Hippocampal formation (tissue), 2 donors: ENCODE results near the gene SF3A1.

Experiments
- DNase-seq, 2 donors: peaks; one replicate each; lab custom pipeline; 2025; lab: John Stamatoyannopoulos, UW

Gene SF3A1

GRCh38 chr22:30323246-30323645, 33.4 kb downstream of the SF3A1 start:
- no peak for DNase-seq

DNA sequence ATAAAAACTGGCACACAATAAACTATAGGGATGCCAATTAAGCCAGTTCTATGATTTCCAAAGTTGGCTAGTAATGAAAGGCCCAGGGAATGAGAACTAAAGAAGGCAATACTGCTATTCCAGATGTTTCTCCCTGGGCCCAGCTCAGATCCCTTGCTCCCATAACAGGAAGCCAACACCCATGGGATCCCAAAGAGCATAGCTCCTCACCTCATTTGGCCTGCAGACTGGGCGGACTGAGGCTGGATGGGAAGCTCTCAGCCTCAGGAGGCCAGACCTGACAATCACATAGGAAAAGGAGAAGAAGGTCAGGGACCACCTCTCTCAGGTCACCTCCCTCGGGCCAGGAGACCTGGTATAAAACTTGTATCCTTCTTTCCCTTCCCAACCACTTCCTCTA, 35.2 kb downstream of the SF3A1 start:
- no peak for DNase-seq

GRCh38 chr22:30320021-30320556, 36.6 kb downstream of the SF3A1 start:
- no peak for DNase-seq

GRCh38 chr22:30318799-30319419, 37.8 kb downstream of the SF3A1 start:
- no peak for DNase-seq

DNA sequence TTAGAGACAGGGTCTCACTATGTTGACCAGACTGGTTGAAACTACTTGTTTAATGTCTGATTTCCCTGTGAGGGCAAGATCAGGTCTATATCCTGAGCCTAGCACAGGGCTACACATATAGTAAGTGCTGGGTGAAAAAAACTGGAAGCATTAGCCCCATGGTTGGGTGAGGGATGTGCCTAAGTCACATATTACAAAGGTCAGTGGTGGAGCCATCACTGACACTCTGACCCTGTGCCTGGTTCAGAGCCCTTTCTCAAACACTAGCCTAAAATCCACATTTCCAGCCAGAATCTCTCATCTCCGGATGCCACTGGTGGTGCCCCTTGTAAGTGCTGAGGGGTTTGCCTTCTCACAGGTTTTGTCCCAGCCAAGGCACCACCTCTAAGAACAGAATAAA, 38.9 kb downstream of the SF3A1 start:
- no peak for DNase-seq

- no peak for DNase-seq
Measured at GRCh38 chr22:30315962-30316576, 40.6 kb downstream of the SF3A1 start.

- no peak for DNase-seq
Measured at GRCh38 chr22:30314915-30315314, 41.8 kb downstream of the SF3A1 start.

GRCh38 chr22:30313527-30314363, 42.9 kb downstream of the SF3A1 start:
- DNase-seq = no peak

DNA sequence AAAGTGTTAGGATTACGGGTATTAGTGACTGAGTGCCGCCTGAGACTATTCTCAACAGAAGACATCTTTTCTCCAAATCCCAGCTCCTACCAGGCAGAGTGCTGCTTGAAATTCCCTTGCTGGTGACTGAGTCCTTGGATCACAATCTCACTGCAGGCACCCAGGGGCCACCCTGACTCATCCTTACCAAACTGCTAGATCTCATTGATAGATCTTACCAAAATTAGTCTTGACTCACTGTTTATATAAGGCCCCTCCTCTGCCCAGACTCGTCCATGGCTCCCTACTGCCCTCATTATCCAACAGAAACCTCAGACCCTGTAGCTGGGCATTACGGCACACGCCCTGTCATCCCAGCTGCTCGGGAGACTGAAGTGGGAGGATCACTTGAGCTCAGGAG, 44.6 kb downstream of the SF3A1 start:
- DNase-seq = no peak

DNA sequence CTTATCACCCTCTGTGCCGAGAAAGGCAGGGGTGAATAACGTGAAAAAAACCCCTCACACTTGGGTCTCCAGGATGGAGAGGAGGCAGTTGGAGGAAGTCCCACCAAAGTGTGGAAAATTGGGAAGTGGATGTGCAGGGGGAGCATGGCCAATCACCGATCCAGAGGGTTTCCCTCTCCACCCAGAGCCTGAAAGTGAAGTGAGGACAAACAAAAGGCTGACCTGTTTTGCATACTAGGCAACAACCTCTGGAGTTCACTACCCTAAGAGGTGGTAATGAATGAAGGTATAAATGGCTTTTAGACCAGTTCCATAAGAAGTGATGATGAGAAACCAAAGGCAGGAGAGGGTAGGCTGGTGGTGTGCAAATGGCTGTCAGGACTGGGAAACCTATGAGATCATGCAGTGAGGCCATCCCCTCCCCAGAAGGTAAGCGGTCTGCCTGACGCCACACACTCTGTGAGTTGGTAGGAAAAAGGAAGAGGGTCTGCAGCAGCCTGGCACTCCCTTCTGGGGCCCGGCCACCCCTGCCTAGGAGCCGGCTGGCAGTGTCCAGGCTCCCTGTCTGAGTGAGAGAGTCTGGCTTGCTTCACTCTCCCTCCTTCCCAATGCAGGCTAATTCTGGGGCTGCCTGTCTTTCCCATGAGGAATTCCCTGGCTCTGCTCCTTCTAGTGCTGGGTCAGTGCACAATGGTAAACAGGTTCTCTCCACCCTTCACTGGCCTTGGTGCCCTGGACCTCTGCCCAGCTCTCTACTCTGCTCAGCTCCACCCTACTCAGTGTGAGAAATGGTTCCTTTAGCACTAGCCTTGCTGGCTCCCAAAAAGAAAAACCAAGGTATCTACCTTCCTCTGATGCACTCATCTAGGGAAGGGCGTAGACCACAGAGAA, 45.6 kb downstream of the SF3A1 start:
- DNase-seq = peak; percentile 17 to 28

GRCh38 chr22:30309951-30310741, 46.5 kb downstream of the SF3A1 start:
- DNase-seq = no peak

- no peak for DNase-seq
Measured at GRCh38 chr22:30308518-30309230, 48.0 kb downstream of the SF3A1 start.

GRCh38 chr22:30308093-30308492, 48.6 kb downstream of the SF3A1 start:
- DNase-seq = no peak

DNA sequence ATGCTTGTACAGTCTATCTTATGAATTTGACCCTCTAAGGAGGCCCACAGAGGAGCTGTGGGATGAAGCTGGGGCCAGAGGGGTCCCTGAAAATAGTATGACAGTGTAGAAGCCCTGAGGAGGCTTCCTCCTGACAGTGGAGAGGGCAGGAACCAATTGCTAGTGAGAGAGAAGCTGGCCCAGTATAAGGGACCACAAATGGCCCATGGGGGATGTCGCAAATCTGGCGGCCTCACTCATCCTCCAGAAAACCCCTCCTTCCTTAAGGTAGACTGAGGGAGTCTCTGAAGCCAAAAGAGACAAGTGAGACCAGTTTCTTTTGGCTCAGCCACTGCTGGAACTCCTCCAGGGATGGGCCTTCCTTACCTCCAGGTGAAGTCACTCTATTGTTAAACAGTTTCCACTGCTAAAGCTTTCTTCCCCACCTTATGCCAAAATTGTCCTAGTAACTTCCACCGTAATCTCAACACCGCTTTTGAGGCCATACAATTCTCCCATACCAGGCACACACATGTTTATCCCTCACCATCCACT, 49.6 kb downstream of the SF3A1 start:
- DNase-seq = no peak

DNA sequence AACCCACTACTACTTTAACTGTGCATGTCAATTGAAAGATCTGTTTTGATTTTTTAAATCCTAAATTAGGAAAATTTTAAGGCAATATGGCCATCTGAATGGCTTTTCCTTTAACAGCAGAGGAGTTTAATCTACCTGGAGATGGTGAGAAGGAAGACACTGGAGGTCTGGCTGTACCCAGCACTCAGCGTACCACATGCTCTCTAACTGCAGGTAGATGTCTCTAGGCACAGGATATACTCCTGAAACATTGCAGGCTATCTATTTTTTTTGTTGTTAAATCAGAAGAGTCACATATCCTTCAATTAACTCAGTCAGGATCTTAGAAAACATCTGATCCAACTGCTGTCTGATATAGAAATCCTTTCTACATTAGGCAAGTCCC, 50.1 kb downstream of the SF3A1 start:
- DNase-seq = no peak

DNA sequence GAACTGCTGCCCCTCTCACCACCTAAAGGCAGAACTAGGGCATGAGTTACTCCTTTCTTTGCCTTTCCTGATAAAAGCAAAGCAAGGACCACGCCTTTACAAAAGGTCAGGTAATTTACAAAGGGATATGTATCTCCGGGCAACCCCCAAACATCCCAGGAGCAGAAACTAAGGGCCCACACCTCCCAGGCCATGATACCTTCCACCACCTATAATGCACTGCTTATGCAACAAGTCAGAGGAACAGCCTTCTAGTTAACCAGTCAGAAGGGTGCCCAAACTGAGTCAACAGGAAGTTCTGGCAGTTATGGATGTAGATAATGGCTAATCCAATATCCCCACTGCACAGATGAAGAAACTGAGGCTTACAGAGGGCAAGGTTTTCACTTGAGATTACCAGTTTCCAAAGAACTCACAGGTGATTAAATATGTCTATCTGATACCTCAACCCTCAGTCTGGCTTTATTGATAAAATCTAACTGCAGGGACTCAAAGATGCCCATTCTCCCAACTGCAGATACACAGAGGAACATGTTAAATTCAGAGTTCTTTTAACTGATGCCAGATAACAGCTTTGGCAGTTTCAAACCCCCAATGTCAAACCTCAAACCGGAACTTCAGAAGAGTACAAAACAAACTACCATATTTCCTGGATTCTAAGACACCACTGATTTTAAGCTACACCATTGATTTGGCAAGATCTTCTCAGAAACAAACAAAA, 50.6 kb downstream of the SF3A1 start:
- no peak for DNase-seq

DNA sequence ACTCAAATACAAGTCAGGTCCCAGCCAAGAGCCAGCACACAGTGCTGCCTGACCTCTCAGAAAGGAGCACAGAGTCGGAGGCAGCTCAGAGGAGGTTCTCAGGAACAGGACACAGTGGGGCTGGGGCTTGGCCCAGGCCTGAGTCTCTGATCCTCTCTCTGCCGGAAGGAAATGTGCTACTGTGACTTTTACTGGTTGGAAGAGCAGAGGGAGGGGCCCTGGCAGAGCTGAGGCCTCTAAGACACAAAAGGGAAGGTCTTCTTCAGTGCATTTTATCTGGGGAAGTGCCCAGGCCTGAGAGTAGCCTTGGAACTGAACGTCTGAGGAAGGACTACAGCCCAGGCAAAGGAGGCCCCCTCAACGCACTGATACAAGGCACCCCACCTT, 51.2 kb downstream of the SF3A1 start:
- DNase-seq = peak in 1 of 2 donors; percentile 42

GRCh38 chr22:30304495-30305244, 52.0 kb downstream of the SF3A1 start:
- DNase-seq = no peak

DNA sequence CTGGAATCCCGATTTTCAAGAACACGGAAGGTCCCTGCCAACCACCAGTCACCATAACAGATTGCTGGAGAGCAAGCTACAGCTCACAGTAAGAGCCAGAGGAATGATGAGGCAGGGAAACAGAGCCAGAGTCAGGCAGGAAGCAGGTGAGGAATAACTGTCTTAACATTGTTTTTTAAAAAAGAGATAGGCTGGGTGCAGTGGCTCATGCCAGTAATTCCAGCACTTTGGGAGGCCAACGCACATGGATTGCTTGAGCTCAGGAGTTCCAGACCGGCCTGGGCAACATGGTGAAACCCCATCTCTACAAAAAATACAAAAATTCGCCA, 53.9 kb downstream of the SF3A1 start:
- peak in 1 of 2 donors; percentile 34 for DNase-seq
